SK-N-MC (cell line): Measurements from ENCODE around the gene LYPD3.
A peak's percentile ranks its signal among the peaks of the same experiment; 100 is the strongest.
"Not testable (repeated sequence)": the region's sequence is repeated elsewhere in the genome, so short reads cannot be mapped to it uniquely, and the experiment has no call there.

Source experiments
- DNase-seq: peaks from one replicate; pipeline ENCODE4 v3.0.0-alpha.2; 2011; ENCODE audit warnings: low read depth, low spot score
- H3K27ac ChIP-seq: fragments of 200-600 bp; sonication (generic); 2 replicates; pipeline ENCODE4 v1.5.1; 2016; ENCODE audit warnings: mixed run types
- H3K36me3 ChIP-seq: fragments of 200-600 bp; sonication (generic); 2 replicates; pipeline ENCODE4 v1.6.1; 2017; ENCODE audit warnings: antibody characterized with exemption, low read length, mixed read lengths; ENCODE audit not compliant: insufficient read depth
- H3K4me3 ChIP-seq: fragments of 200-600 bp; sonication (generic); 2 replicates; pipeline ENCODE4 v1.5.1; 2016
- H3K9ac ChIP-seq: fragments of 200-600 bp; sonication (generic); 2 replicates; pipeline ENCODE4 v1.8.0; 2017; ENCODE audit warnings: mixed run types, mixed read lengths; ENCODE audit not compliant: insufficient read length
- H3K9me3 ChIP-seq: fragments of 200-600 bp; sonication (generic); 2 replicates; pipeline ENCODE4 v1.6.1; 2017; ENCODE audit warnings: low read depth, mild to moderate bottlenecking, antibody characterized with exemption, low read length, moderate library complexity, mixed read lengths
- EZH2 ChIP-seq: fragments of 200-600 bp; sonication (generic); IDR thresholded peaks from one replicate; pipeline ENCODE4 v1.6.1; 2017; ENCODE audit warnings: antibody characterized with exemption
- FOXP2 ChIP-seq: optimal IDR thresholded peaks from 2 replicates; pipeline ENCODE3; 2011; ENCODE audit warnings: mild to moderate bottlenecking, moderate library complexity; ENCODE audit not compliant: insufficient read depth; ENCODE audit errors: extremely low read length, control extremely low read depth
- POLR2AphosphoS5 ChIP-seq: IDR thresholded peaks from 2 replicates; pipeline ENCODE4 v1.6.1; 2012; ENCODE audit warnings: mild to moderate bottlenecking, low read depth, low read length, borderline replicate concordance

Gene LYPD3

GRCh38 chr19:43446746-43447489 is 18.5 kb downstream of the LYPD3 start:
- Histone ChIP-seq H3K27ac (no peak overlapping the region), H3K9ac (no peak overlapping the region), H3K36me3 (no peaks in the 10 kb centered on the region), H3K4me3 (no peak overlapping the region), H3K9me3 (no peaks in the 10 kb centered on the region)
- TF ChIP-seq EZH2: no peak
- no peak for TF ChIP-seq FOXP2
- TF ChIP-seq POLR2AphosphoS5: no peak
- DNase-seq: peak; percentile 28

DNA sequence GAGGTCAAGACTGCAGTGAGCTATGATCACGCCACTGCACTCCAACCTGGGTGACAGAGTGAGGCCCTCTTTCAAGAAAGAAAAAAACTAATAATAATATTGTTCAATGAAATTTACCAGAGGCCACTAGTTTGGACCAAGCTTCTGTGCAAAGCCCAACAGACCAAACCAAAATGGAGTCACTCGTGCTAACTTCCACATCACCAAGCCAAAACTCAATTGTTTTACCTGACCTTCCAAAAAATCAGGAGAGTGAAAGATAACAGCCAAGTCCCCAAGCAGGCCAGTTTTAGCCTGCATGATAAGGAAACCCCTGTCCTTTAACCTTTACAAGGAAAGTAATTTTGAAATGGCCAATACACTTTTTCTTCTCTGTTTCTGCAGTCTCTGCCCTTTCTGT is 20.0 kb downstream of the LYPD3 start:
- Histone ChIP-seq H3K27ac (no peak overlapping the region), H3K9ac (no peak overlapping the region), H3K4me3 (no peak overlapping the region), H3K36me3 (no peaks in the 10 kb centered on the region), H3K9me3 (no peaks in the 10 kb centered on the region)
- DNase-seq: no peak
- TF ChIP-seq POLR2AphosphoS5: no peak
- no peak for TF ChIP-seq EZH2

DNA sequence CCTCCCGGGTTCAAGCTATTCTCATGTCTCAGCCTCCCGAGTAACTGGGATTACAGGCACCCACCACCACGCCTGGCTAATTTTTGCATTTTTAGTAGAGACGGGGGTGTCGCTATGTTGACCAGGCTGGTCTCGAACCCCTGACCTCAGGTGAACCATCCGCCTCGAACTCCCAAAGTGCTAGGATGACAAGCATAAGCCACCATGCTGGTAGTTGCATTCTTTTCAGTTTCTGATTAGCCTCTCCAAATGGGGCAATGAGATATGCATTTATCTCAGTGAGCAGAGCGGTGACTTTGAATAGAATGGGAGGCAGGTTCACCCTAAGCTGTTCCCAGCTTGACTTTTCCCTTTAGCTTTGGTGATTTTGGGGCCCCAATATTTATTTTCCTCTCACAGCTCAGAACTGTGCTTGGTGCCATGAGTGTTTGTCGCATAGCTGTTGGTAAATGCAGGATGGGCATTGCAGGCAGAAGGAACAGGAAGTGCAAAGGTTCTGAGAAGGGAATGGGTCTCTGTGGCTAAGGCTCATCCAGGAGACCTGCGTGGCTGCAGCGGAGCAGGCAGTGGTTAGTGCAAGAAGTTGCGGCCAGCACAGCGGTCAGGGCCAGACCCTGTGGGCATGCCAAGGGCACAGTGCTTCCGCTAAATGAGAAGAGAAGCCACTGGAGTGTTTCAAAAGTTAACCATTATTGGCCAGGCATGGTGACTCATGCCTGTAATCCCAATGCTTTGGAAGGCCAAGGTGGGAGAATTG is 20.7 kb downstream of the LYPD3 start:
- Histone ChIP-seq H3K9me3 (no peaks in the 10 kb centered on the region), H3K4me3 (no peak overlapping the region), H3K9ac (no peak overlapping the region), H3K27ac (no peak overlapping the region), H3K36me3 (no peaks in the 10 kb centered on the region)
- no peak for DNase-seq
- TF ChIP-seq EZH2 (no peak), FOXP2 (no peak), POLR2AphosphoS5 (no peak)

DNA sequence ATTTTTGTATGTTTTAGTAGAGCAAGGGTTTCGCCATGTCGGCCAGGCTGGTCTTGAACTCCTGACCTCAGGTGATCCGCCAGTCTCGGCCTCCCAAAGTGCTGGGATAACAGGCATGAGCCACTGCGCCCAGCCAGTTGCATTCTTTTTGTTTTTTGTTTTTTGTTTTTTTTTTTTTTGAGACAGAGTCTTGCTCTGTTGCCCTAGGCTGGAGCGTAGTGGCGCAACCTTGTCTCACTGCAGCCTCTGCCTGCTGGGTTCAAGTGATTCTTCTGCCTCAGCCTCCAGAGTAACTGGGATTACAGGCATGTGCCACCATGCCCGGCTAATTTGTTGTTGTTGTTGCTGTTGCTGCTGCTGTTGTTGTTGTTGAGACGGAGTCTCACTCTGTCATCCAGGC is 21.3 kb downstream of the LYPD3 start:
- not testable (repeated sequence) for DNase-seq, H3K9me3 ChIP-seq, H3K4me3 ChIP-seq, H3K9ac ChIP-seq, H3K27ac ChIP-seq, H3K36me3 ChIP-seq

- no peaks in the 10 kb centered on the region for H3K36me3 ChIP-seq
- TF ChIP-seq EZH2 (no peak), POLR2AphosphoS5 (no peak), FOXP2 (no peak)
- H3K9me3 ChIP-seq: no peaks in the 10 kb centered on the region
- no peak overlapping the region for H3K27ac ChIP-seq
- no peak for DNase-seq
- no peak overlapping the region for H3K9ac ChIP-seq
- H3K4me3 ChIP-seq: no peak overlapping the region
Observed at GRCh38 chr19:43441716-43442115, 23.7 kb downstream of the LYPD3 start.

GRCh38 chr19:43439709-43440063 is 25.7 kb downstream of the LYPD3 start:
- no peaks in the 10 kb centered on the region for H3K36me3 ChIP-seq
- no peak for DNase-seq
- no peak for TF ChIP-seq EZH2
- TF ChIP-seq FOXP2: no peak
- no peak for TF ChIP-seq POLR2AphosphoS5
- H3K4me3 ChIP-seq: no peak overlapping the region
- no peak overlapping the region for H3K27ac ChIP-seq
- H3K9me3 ChIP-seq: no peaks in the 10 kb centered on the region
- no peak overlapping the region for H3K9ac ChIP-seq

- DNase-seq: no peak
- Histone ChIP-seq H3K9me3 (no peaks in the 10 kb centered on the region), H3K4me3 (no peak overlapping the region), H3K27ac (no peak overlapping the region), H3K9ac (no peak overlapping the region), H3K36me3 (no peaks in the 10 kb centered on the region)
- TF ChIP-seq POLR2AphosphoS5: no peak
- TF ChIP-seq FOXP2: no peak
- no peak for TF ChIP-seq EZH2
Observed at GRCh38 chr19:43439032-43439708, 26.2 kb downstream of the LYPD3 start.

- Histone ChIP-seq H3K9me3 (no peaks in the 10 kb centered on the region), H3K4me3 (no peak overlapping the region), H3K9ac (no peak overlapping the region), H3K36me3 (no peaks in the 10 kb centered on the region), H3K27ac (no peak overlapping the region)
- no peak for DNase-seq
- TF ChIP-seq POLR2AphosphoS5: no peak
- TF ChIP-seq FOXP2: no peak
Observed at GRCh38 chr19:43438291-43439031, 26.9 kb downstream of the LYPD3 start.
